Liver (tissue), 9 donors: ENCODE results near the gene SEC14L5. TPM values are rescaled to one million over a fixed set of nuclear protein-coding genes. Genes with fewer than 3 reads are reported as not detected.

ENCODE experiments used
- DNase-seq: peaks from one replicate; pipeline ENCODE4 v3.0.0-alpha.2; 2017; ENCODE audit warnings: low spot score
- H3K27ac ChIP-seq, 2 donors: one replicate each; pipeline ENCODE4 v1.7.0; 2013; ENCODE audit warnings: inconsistent platforms in 2 of 2, low read length in 2 of 2, control low read depth in 1 of 2, low read depth in 1 of 2, mild to moderate bottlenecking in 1 of 2
- H3K27me3 ChIP-seq, 4 donors: one replicate each; pipeline versions ENCODE4 v1.6.1 to v1.7.0; 2013; ENCODE audit warnings: low read length in 3 of 4, inconsistent platforms in 1 of 4, mild to moderate bottlenecking in 1 of 4, moderate library complexity in 1 of 4; ENCODE audit not compliant: control insufficient read depth in 4 of 4, insufficient read depth in 4 of 4
- H3K36me3 ChIP-seq, 4 donors: one replicate each; pipeline versions ENCODE4 v1.6.1 to v1.7.0; 2013; ENCODE audit warnings: low read length in 3 of 4, mild to moderate bottlenecking in 3 of 4, low read depth in 1 of 4, moderate library complexity in 1 of 4; ENCODE audit not compliant: control insufficient read depth in 4 of 4, insufficient read depth in 3 of 4
- H3K4me1 ChIP-seq, 4 donors: one replicate each; pipeline versions ENCODE4 v1.6.1 to v1.7.0; 2013; ENCODE audit warnings: low read length in 3 of 4, mild to moderate bottlenecking in 3 of 4, moderate library complexity in 1 of 4; ENCODE audit not compliant: control insufficient read depth in 4 of 4, insufficient read depth in 4 of 4
- H3K4me3 ChIP-seq, 3 donors: one replicate each; pipeline versions ENCODE4 v1.6.1 to v1.7.0; 2013; ENCODE audit warnings: low read length in 3 of 3, control low read depth in 1 of 3, low read depth in 1 of 3, mild to moderate bottlenecking in 1 of 3
- H3K9ac ChIP-seq, 2 donors: one replicate each; pipeline ENCODE4 v1.7.0; 2013; ENCODE audit warnings: low read length in 2 of 2, mild to moderate bottlenecking in 2 of 2, moderate library complexity in 2 of 2, control low read depth in 1 of 2, low read depth in 1 of 2
- H3K9me3 ChIP-seq, 4 donors: one replicate each; pipeline versions ENCODE4 v1.6.1 to v1.7.0; 2013; ENCODE audit warnings: low read length in 3 of 4; ENCODE audit not compliant: control insufficient read depth in 4 of 4
- ATF3 ChIP-seq: IDR thresholded peaks from 2 replicates; pipeline ENCODE4 v1.6.1; 2016; ENCODE audit warnings: antibody characterized with exemption
- CTCF ChIP-seq: fragments of 150-350 bp; IDR thresholded peaks from 2 replicates; pipeline ENCODE4 v1.5.1; 2017; ENCODE audit warnings: improper control_type of control experiment, low read depth, low read length; ENCODE audit not compliant: missing input control
- FOXA1 ChIP-seq: IDR thresholded peaks from 2 replicates; pipeline ENCODE4 v1.6.1; 2016; ENCODE audit warnings: antibody characterized with exemption
- FOXA2 ChIP-seq: IDR thresholded peaks from 2 replicates; pipeline ENCODE4 v1.6.1; 2016; ENCODE audit warnings: antibody characterized with exemption
- GABPA ChIP-seq, 2 donors: IDR thresholded peaks in 1 of 2; conservative IDR thresholded peaks in 1 of 2; 2 replicates each; pipeline ENCODE4 v1.6.1; 2016; ENCODE audit warnings: antibody characterized with exemption in 2 of 2, mild to moderate bottlenecking in 1 of 2, moderate library complexity in 1 of 2
- HNF4A ChIP-seq, 2 donors: conservative IDR thresholded peaks; 2 replicates each; pipeline ENCODE4 v1.6.1; 2016; ENCODE audit warnings: antibody characterized with exemption in 2 of 2, mild to moderate bottlenecking in 2 of 2
- JUND ChIP-seq, 2 donors: IDR thresholded peaks; 2 replicates each; pipeline ENCODE4 v1.6.1; 2016; ENCODE audit warnings: antibody characterized with exemption in 2 of 2
- NR2F2 ChIP-seq: IDR thresholded peaks from 2 replicates; pipeline ENCODE4 v1.6.1; 2016; ENCODE audit warnings: antibody characterized with exemption
- RAD21 ChIP-seq, 2 donors: IDR thresholded peaks; 2 replicates each; pipeline ENCODE4 v1.6.1; 2016; ENCODE audit warnings: antibody characterized with exemption in 2 of 2, mild to moderate bottlenecking in 2 of 2
- RXRA ChIP-seq, 2 donors: IDR thresholded peaks; 2 replicates each; pipeline ENCODE4 v1.6.1; 2017 to 2018; ENCODE audit warnings: antibody characterized with exemption in 2 of 2, mild to moderate bottlenecking in 1 of 2
- SP1 ChIP-seq: IDR thresholded peaks from 2 replicates; pipeline ENCODE4 v1.6.1; 2018; ENCODE audit warnings: antibody characterized with exemption, mild to moderate bottlenecking
- TAF1 ChIP-seq: conservative IDR thresholded peaks from 2 replicates; pipeline ENCODE4 v1.6.1; 2016; ENCODE audit warnings: antibody characterized with exemption, mild to moderate bottlenecking
- YY1 ChIP-seq: IDR thresholded peaks from 2 replicates; pipeline ENCODE4 v1.6.1; 2016; ENCODE audit warnings: antibody characterized with exemption, mild to moderate bottlenecking
- ZBTB33 ChIP-seq: IDR thresholded peaks from 2 replicates; pipeline ENCODE4 v1.6.1; 2016; ENCODE audit warnings: antibody characterized with exemption
- WGBS: extraction: QIAGEN DNeasy Blood & Tissue Kit; methylation state at CpG from one replicate; pipeline ENCODE4 v1.1.7; 2013; 5-methylcytosine and 5-hydroxymethylcytosine counted together
- polyA plus RNA-seq, 2 donors: library from polyadenylated mRNA; stranded (reverse) in 1 of 2; unstranded in 1 of 2; fragments of 200-250 nt in 1 of 2; fragments of >200 nt in 1 of 2; fragmentation: Nextera tagmentation in 1 of 2; extraction: Ambion mirVana in 1 of 2; gene quantifications; one replicate each; pipeline versions ENCODE4 v1.2.1 to v1.2.3, GENCODE V29; 2013 to 2015
- total RNA-seq, 2 donors: library from RNA; depleted of rRNA; stranded (reverse); fragments of >200 nt; gene quantifications; one replicate each; pipeline ENCODE4 v1.2.3, GENCODE V29; 2014
- TF ChIP-seq, protein P1 (sequence below): IDR thresholded peaks from 2 replicates; pipeline ENCODE4 v1.6.1; 2016; ENCODE audit warnings: antibody characterized with exemption, mild to moderate bottlenecking
- donor health status: healthy.
- donor health status: healthy.
- donor health status: healthy.
- donor health status: healthy.
- donor health status: healthy.

The SEC14L5 gene
- total and polyA plus RNA-seq, 4 donors: 0.03 to 0.65 (median 0.12) TPM

- no peaks in the 10 kb centered on the region for H3K36me3 ChIP-seq
- no peak for TF ChIP-seq GABPA (IDR thresholded peaks at IDR 0.05 in 1 of 2, conservative IDR thresholded peaks at IDR 0.05 in 1 of 2)
- no peak for TF ChIP-seq FOXA2
- no peak for TF ChIP-seq YY1
- no peak for TF ChIP-seq ZBTB33
- no peak for TF ChIP-seq TAF1
- TF ChIP-seq RXRA (IDR thresholded peaks at IDR 0.05): no peak
- no peak for TF ChIP-seq CTCF
- TF ChIP-seq, protein P1, sequence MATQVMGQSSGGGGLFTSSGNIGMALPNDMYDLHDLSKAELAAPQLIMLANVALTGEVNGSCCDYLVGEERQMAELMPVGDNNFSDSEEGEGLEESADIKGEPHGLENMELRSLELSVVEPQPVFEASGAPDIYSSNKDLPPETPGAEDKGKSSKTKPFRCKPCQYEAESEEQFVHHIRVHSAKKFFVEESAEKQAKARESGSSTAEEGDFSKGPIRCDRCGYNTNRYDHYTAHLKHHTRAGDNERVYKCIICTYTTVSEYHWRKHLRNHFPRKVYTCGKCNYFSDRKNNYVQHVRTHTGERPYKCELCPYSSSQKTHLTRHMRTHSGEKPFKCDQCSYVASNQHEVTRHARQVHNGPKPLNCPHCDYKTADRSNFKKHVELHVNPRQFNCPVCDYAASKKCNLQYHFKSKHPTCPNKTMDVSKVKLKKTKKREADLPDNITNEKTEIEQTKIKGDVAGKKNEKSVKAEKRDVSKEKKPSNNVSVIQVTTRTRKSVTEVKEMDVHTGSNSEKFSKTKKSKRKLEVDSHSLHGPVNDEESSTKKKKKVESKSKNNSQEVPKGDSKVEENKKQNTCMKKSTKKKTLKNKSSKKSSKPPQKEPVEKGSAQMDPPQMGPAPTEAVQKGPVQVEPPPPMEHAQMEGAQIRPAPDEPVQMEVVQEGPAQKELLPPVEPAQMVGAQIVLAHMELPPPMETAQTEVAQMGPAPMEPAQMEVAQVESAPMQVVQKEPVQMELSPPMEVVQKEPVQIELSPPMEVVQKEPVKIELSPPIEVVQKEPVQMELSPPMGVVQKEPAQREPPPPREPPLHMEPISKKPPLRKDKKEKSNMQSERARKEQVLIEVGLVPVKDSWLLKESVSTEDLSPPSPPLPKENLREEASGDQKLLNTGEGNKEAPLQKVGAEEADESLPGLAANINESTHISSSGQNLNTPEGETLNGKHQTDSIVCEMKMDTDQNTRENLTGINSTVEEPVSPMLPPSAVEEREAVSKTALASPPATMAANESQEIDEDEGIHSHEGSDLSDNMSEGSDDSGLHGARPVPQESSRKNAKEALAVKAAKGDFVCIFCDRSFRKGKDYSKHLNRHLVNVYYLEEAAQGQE: no peak
- no peak for TF ChIP-seq RAD21 (IDR thresholded peaks at IDR 0.05)
- H3K27me3 ChIP-seq: no peaks in the 10 kb centered on the region
- no peaks in the 10 kb centered on the region for H3K4me1 ChIP-seq
- 81% methylated on average over 4 of the region's 4 CpGs for WGBS
- no peak overlapping the region for H3K4me3 ChIP-seq
- no peak overlapping the region for H3K9ac ChIP-seq
- H3K9me3 ChIP-seq: no peaks in the 10 kb centered on the region
- no peak overlapping the region for H3K27ac ChIP-seq
- no peak for DNase-seq
These were observed 47.8 kb downstream of the SEC14L5 start for GRCh38 chr16:5005916-5006315.

- 83% methylated on average over 22 of the region's 22 CpGs for WGBS
- DNase-seq: no peak
- H3K36me3 ChIP-seq: no peaks in the 10 kb centered on the region
- H3K27me3 ChIP-seq: no peaks in the 10 kb centered on the region
- H3K4me3 ChIP-seq: no peak overlapping the region
- TF ChIP-seq YY1 (no peak), NR2F2 (no peak), RAD21 (IDR thresholded peaks at IDR 0.05) (no peak), JUND (IDR thresholded peaks at IDR 0.05) (no peak), SP1 (no peak), HNF4A (conservative IDR thresholded peaks at IDR 0.05) (no peak), TAF1 (no peak), ATF3 (no peak), FOXA2 (no peak), FOXA1 (no peak)
- no peak overlapping the region for H3K9ac ChIP-seq
- no peak overlapping the region for H3K27ac ChIP-seq
- no peaks in the 10 kb centered on the region for H3K9me3 ChIP-seq
- H3K4me1 ChIP-seq: no peaks in the 10 kb centered on the region
These were observed 48.4 kb downstream of the SEC14L5 start for GRCh38 chr16:5006348-5007193.
